Epithelial cell of esophagus (primary cell): Measurements from ENCODE around the gene LGMN.
A peak's percentile ranks its signal among the peaks of the same experiment; 100 is the strongest.
"Not testable (repeated sequence)": the region's sequence is repeated elsewhere in the genome, so short reads cannot be mapped to it uniquely, and the experiment has no call there.

Experiments
- DNase-seq: peaks from one replicate; pipeline ENCODE4 v3.0.0; 2010; ENCODE audit warnings: low read depth
- H3K4me3 ChIP-seq: 2 replicates; pipeline ENCODE4 v1.5.1; 2011; ENCODE audit warnings: mild to moderate bottlenecking, low read length, control low read depth
- CTCF ChIP-seq: IDR thresholded peaks from 2 replicates; pipeline ENCODE4 v1.5.1; 2011; ENCODE audit warnings: low read depth, mild to moderate bottlenecking, low read length, control low read depth, inconsistent platforms; ENCODE audit not compliant: insufficient read depth; ENCODE audit errors: missing control alignments

Gene LGMN

GRCh38 chr14:92680781-92681650, 67.4 kb downstream of the LGMN start:
- DNase-seq, result peak; percentile 79
- H3K4me3 ChIP-seq, result no peak overlapping the region
- TF ChIP-seq CTCF, result peak; percentile 96

DNA sequence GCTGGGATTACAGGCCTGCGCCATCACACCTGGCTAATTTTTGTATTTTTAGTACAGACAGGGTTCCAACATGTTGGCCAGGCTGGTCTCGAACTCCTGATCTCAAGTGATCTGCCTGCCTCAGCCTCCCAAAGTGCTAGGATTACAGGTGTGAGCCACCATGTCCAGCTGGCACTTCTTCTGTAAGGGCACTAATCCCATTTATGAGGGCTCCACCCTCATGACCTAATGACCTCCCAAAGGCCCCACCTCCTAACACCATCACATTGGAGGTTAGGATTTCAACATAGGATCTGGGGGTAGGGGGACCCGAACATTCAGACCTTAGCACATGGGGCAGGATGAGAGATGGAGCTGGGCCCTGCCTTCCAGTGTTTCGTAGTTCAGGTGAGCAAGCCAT, 68.1 kb downstream of the LGMN start:
- not testable (repeated sequence) for DNase-seq, H3K4me3 ChIP-seq

- no peak for TF ChIP-seq CTCF
- no peak for DNase-seq
- H3K4me3 ChIP-seq, result no peak overlapping the region
These were observed 69.2 kb downstream of the LGMN start for GRCh38 chr14:92679246-92679645.

GRCh38 chr14:92678766-92679165, 69.7 kb downstream of the LGMN start:
- no peak for TF ChIP-seq CTCF
- H3K4me3 ChIP-seq, result no peak overlapping the region
- no peak for DNase-seq

DNA sequence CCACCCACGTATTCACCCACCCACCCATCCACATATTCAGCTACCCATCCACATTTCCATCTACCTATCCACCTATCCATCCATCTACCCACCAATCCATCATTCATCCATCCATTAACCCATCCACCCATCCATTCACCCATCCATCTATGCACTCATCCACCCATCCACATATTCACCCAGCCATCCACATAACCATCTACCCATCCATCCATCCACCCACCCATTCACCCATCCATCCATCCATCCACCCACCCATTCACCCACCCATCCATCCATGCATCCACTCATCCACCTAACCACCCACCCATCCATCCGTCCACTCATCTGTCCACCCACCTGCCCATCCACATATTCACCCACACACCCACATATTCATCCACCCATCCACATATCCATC, 70.5 kb downstream of the LGMN start:
- DNase-seq, result no peak
- TF ChIP-seq CTCF, result no peak

GRCh38 chr14:92677087-92677668, 71.2 kb downstream of the LGMN start:
- no peak for TF ChIP-seq CTCF
- DNase-seq, result no peak
- H3K4me3 ChIP-seq, result no peak overlapping the region

More for the DNA sequence above, 70.5 kb downstream of the LGMN start:
- no peak overlapping the region for H3K4me3 ChIP-seq

DNA sequence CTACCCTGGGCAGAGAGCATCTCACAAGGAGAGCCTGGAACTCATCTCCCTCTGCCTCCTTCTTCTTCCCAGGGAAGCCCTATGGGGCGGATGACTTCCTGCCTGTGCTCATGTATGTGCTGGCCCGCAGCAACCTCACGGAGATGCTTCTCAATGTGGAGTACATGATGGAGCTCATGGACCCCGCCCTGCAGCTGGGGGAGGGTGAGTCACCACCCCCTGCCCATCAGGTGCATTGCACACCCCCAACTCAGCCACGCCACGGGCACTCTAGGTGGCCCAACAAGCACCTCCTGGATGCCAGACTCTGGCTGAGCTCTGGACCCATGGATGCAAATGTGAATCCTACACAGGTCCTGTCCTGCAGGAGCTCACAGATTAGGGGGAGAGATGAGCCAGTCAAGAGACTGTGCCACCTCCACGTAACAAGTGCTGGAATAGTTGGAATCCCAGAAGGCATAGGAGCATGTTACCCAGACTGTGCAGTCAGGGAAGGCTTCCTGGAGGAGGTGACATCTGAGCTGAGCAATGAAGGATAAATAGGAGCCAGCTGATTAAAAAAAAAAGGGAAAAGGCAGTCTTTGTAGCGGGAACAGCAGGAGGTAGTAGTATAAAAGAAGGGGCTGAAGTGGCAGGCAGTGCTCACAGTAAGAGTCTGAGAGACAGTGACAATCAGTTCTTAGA, 71.9 kb downstream of the LGMN start:
- no peak overlapping the region for H3K4me3 ChIP-seq
- no peak for DNase-seq

More for the DNA sequence above, 71.9 kb downstream of the LGMN start:
- TF ChIP-seq CTCF, result no peak
